HG02870 (cell line): ENCODE data around the gene GABRP.

Source experiments
- ATAC-seq: cut with Tn5 transposase; IDR thresholded peaks from one replicate; pipeline ENCODE4 v1.9.1; 2021; ENCODE audit warnings: mild to moderate bottlenecking, moderate library complexity; ENCODE audit not compliant: unreplicated experiment

The GABRP gene

DNA sequence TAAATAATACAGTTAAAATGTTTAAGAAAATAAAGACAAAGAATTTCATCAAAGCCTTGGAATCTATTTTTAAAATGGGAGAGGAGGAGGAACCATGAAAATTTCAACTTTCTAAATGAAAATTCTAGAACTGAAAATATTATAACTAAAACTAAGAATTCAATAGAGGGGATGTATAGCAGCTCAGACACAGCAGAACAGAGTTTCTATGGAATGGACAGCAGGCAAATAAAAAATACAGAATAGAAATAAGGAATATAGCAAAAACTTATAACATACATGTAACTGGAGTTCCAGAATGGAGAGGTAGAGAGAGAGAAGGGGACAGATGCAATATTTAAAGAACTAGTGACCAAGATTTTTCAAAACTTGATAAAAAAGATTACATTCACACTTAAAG lies 76.9 kb downstream of the GABRP start:
- ATAC-seq = no peak

DNA sequence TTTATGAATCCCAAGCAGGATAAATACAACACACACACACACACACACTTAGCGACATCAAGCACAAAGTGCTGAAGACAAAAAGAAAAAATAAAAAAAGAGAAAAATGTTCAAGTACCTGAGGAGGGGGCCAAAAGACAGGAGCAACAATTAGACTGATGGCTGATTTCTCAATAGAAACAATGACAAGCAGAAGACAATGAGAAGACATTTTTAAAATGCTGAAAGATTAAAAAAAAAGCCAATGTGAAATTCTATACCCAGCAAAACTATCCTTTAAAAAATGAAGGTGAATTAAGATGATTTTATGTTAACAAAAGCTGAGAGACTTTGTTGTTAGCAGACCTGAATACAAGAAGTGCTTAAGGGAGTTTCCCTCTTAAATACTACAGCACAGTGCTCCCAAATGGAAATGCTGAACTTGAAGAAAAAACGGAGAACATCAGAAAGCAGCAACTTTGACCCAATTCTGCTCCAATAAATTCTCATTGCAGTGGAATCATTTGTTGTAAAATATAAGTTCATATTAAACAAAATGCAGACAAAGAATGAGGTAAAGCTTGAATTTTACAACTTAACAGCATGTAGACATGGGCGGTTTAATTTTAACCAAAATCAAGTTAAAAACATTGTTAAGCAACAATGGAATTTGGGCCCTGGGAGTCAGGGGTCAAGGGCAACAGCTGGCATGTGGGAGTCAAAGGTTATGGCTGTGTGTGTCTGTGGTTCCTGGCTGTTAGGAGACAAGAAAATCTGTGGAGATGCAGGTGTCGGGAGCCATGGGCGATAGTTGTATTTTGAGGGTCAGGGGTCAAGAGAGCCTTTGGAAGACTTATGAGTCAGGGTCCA lies 77.5 kb downstream of the GABRP start:
- ATAC-seq = no peak

DNA sequence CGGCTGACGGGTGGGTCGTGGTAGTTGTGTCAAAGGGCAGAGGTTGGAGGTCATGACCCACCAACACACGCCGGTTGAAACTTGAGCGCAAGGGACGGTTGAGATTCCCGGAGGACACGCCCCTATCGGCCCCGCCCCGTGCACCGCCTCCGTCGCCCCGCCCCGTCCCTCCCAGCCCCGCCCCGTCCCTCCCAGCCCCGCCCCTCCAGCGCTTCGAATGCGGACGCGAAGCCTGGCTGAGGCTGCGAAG lies 78.1 kb downstream of the GABRP start:
- ATAC-seq = no peak

DNA sequence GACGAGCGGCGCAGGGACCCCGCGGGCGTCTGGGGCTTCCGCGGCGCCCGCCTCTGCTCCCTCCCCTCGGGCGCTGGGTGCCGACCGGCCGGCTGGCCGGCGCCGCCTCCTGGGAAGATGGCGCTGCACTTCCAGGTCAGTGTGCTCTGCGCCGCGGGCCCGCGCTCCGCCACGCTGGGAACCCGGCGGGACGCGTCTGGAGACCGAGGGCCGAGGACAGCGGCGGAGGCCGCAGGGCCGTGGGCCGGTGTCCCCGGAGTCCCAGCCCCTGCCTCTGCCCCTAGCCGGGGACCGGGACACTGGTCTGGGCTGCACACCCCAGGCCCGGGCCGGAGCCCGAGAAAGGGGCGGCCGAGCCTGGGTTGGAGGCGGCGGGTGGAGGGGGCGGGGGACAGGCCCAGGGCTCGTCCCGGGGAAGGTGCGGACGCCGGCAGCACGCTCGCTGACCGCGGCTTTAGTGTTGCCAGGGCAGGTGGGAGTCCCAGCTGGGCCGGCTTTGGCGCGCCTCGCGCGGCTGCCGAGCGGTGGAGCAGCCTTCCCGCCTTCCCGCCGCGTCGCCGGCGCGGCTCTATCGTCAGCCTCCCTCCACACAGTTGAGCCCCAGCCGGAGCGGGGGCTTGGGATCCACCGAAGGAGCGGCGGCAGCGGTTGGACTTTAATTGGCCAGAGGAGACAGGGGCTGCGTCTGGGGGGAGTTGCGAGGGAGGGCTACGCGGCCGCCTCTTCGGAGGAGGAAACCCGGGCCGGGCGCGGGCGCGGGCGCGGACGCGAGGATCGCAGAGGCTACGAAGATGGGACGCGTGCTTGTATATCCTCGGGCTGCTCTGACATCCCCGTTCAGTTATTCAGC lies 78.6 kb downstream of the GABRP start, which contains the start of gene RANBP17:
TSS of gene RANBP17 (plus strand) at position 102 of the 850 bp plus-strand sequence.
- ATAC-seq = no peak

DNA sequence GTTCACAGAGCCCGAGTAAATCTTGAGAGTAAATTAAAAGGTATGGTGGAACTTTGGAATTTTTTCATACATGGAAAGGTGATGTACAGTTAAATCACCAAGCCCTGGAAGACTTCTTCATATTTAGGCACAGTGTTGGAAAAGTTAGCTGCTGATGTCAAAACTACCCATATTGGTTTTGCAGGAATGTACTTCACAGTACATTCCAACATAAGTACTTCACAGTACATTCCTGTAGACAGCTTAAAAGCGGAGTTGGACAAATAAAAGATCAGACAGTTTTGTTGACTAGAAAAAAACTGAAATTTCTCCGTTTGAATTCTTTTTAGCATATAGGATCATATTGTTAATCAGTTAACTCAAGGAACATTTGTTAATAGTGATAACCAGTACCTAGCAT lies 80.1 kb downstream of the GABRP start:
- ATAC-seq = no peak
